Glutamatergic neuron (in vitro differentiated cells): ENCODE measurements around the gene NAT8. TPM values are rescaled to one million over a fixed set of nuclear protein-coding genes. Genes with fewer than 3 reads are reported as not detected.
"Not testable (repeated sequence)": the region's sequence is repeated elsewhere in the genome, so short reads cannot be mapped to it uniquely, and the experiment has no call there.

Experiments
- DNase-seq: peaks from one replicate; pipeline ENCODE4 v3.0.0; 2022
- H3K27ac Mint-ChIP-seq: one replicate; pipeline ENCODE4 v1.8.0; 2020; ENCODE audit warnings: mild to moderate bottlenecking, mixed read lengths, inconsistent platforms; ENCODE audit not compliant: unreplicated experiment
- H3K27me3 Mint-ChIP-seq: one replicate; pipeline ENCODE4 v1.8.0; 2020; ENCODE audit warnings: mild to moderate bottlenecking, moderate library complexity, mixed read lengths, inconsistent platforms; ENCODE audit not compliant: unreplicated experiment
- H3K36me3 Mint-ChIP-seq: one replicate; pipeline ENCODE4 v1.8.0; 2020; ENCODE audit warnings: mild to moderate bottlenecking, mixed read lengths, inconsistent platforms; ENCODE audit not compliant: unreplicated experiment
- H3K4me1 Mint-ChIP-seq: one replicate; pipeline ENCODE4 v1.8.0; 2020; ENCODE audit warnings: mild to moderate bottlenecking, low read depth, mixed read lengths, inconsistent platforms; ENCODE audit not compliant: unreplicated experiment
- H3K4me3 Mint-ChIP-seq: one replicate; pipeline ENCODE4 v1.8.0; 2020; ENCODE audit warnings: mild to moderate bottlenecking, mixed read lengths, inconsistent platforms; ENCODE audit not compliant: unreplicated experiment
- H3K9me3 Mint-ChIP-seq: one replicate; pipeline ENCODE4 v1.8.0; 2020; ENCODE audit warnings: mild to moderate bottlenecking, moderate library complexity, mixed read lengths, inconsistent platforms; ENCODE audit not compliant: unreplicated experiment
- CTCF ChIP-seq: fragments of 200-600 bp; sonication (generic); IDR thresholded peaks from one replicate; pipeline ENCODE4 v1.5.0; 2021; ENCODE audit not compliant: partially characterized antibody, unreplicated experiment
- long read RNA-seq: library from polyadenylated mRNA; unstranded; transcript quantifications from one replicate; pipeline ENCODE4 v2.0.0, GENCODE V29; 2020; ENCODE audit not compliant: unreplicated experiment
- total RNA-seq: library from RNA; stranded (reverse); fragmentation: NEBNext Ultra II Directional; extraction: Animal tissue kit (Norgen Biotek cat#: 25700); gene quantifications from one replicate; pipeline ENCODE4 v1.2.1, GENCODE V29; 2021; ENCODE audit not compliant: unreplicated experiment

NAT8 gene
- total RNA-seq: not detected
- long read RNA-seq: 0 reads

- H3K4me3 Mint-ChIP-seq: no peak within 1 kb of the TSS
- no peak for TF ChIP-seq CTCF
Measured at GRCh38 chr2:73642338-73643018, at the start of gene NAT8. NAT8 (minus strand) TSS chr2:73642422; CDS start chr2:73641628, 794 bp downstream.

GRCh38 chr2:73690372-73691088 is 48.3 kb upstream of the NAT8 start:
- DNase-seq: peak; percentile 45
- H3K4me3 Mint-ChIP-seq, H3K4me1 Mint-ChIP-seq, H3K27ac Mint-ChIP-seq, H3K36me3 Mint-ChIP-seq, H3K27me3 Mint-ChIP-seq, H3K9me3 Mint-ChIP-seq: not testable (repeated sequence)
- TF ChIP-seq CTCF: peak; percentile 50

More at GRCh38 chr2:73642338-73643018, at the start of gene NAT8:
- Mint-ChIP-seq H3K36me3 (peaks cover 20% of the 10 kb centered on the region), H3K4me1 (no peaks in the 10 kb centered on the region), H3K27ac (no peak within 1 kb of the TSS), H3K27me3 (peaks cover 14% of the 10 kb centered on the region), H3K9me3 (peaks cover 8% of the 10 kb centered on the region)
- no peak for DNase-seq

GRCh38 chr2:73688494-73688893 is 46.3 kb upstream of the NAT8 start:
- not testable (repeated sequence) for H3K27me3 Mint-ChIP-seq, DNase-seq, H3K27ac Mint-ChIP-seq

GRCh38 chr2:73685764-73686438 is 43.7 kb upstream of the NAT8 start:
- H3K27me3 Mint-ChIP-seq: no peaks in the 10 kb centered on the region
- H3K36me3 Mint-ChIP-seq: no peaks in the 10 kb centered on the region
- no peaks in the 10 kb centered on the region for H3K4me1 Mint-ChIP-seq
- H3K27ac Mint-ChIP-seq: no peak overlapping the region
- no peak overlapping the region for H3K4me3 Mint-ChIP-seq
- no peaks in the 10 kb centered on the region for H3K9me3 Mint-ChIP-seq
- TF ChIP-seq CTCF: no peak
- no peak for DNase-seq

More at GRCh38 chr2:73688494-73688893, 46.3 kb upstream of the NAT8 start:
- not testable (repeated sequence) for H3K9me3 Mint-ChIP-seq, H3K36me3 Mint-ChIP-seq, H3K4me3 Mint-ChIP-seq, H3K4me1 Mint-ChIP-seq

GRCh38 chr2:73684905-73685304 is 42.7 kb upstream of the NAT8 start:
- H3K36me3 Mint-ChIP-seq, H3K4me3 Mint-ChIP-seq, DNase-seq, H3K27ac Mint-ChIP-seq, H3K9me3 Mint-ChIP-seq, H3K4me1 Mint-ChIP-seq, H3K27me3 Mint-ChIP-seq: not testable (repeated sequence)

GRCh38 chr2:73684325-73684724 is 42.1 kb upstream of the NAT8 start:
- DNase-seq, H3K4me3 Mint-ChIP-seq, H3K27me3 Mint-ChIP-seq, H3K4me1 Mint-ChIP-seq, H3K9me3 Mint-ChIP-seq, H3K27ac Mint-ChIP-seq, H3K36me3 Mint-ChIP-seq: not testable (repeated sequence)
